Pancreas (tissue), 10 donors: ENCODE data around the gene JAM2. TPM values are rescaled to one million over a fixed set of nuclear protein-coding genes. Genes with fewer than 3 reads are reported as not detected.
A peak's percentile ranks its signal among the peaks of the same experiment; 100 is the strongest.

Experiments
- ATAC-seq, 4 donors: fragments of 200-7000 bp; cut with Tn5 transposase; one replicate each; pipeline versions ENCODE4 v1.8.0 to v1.9.1; 2020; ENCODE audit warnings: mild to moderate bottlenecking in 4 of 4, moderate library complexity in 4 of 4
- DNase-seq, 6 donors: peaks; one replicate each; pipeline ENCODE4 v3.0.0-alpha.2; 2020
- FAIRE-seq: peaks from 2 replicates; lab custom pipeline; 2012; peaks lifted over from hg19 to GRCh38; lab: Jason Lieb, UNC
- H3K27ac ChIP-seq, 4 donors: fragments of 200-600 bp; sonication (generic); 1 replicate in 3 of 4; 2 replicates in 1 of 4; pipeline versions ENCODE4 v1.5.0 to v1.8.0; 2020
- H3K27me3 ChIP-seq, 4 donors: fragments of 200-600 bp; one replicate each; pipeline ENCODE4 v1.8.0; 2021
- H3K36me3 ChIP-seq, 3 donors: fragments of 200-600 bp; sonication (generic) in 1 of 3; one replicate each; pipeline versions ENCODE4 v1.5.0 to v1.8.0; 2020 to 2021
- H3K4me1 ChIP-seq, 3 donors: fragments of 200-600 bp; one replicate each; pipeline ENCODE4 v1.8.0; 2021
- H3K4me3 ChIP-seq, 4 donors: fragments of 200-600 bp; sonication (generic) in 2 of 4; one replicate each; pipeline versions ENCODE4 v1.5.0 to v1.8.0; 2020 to 2021
- H3K9me3 ChIP-seq, 4 donors: fragments of 200-600 bp; one replicate each; pipeline ENCODE4 v1.8.0; 2021
- whole genome bisulfite sequencing, 2 donors: extraction: QIAGEN DNeasy Blood & Tissue Kit; methylation state at CpG; one replicate each; pipeline ENCODE4 v1.1.7; 2013; 5-methylcytosine and 5-hydroxymethylcytosine counted together
- intact Hi-C, 3 donors: fragments of 100-400 bp; cut with DNase I; formaldehyde crosslinking; loops; one replicate each; pipeline versions ENCODE4 v1.11.1 to v1.14.2; 2022
- polyA plus RNA-seq, 2 donors: library from polyadenylated mRNA; stranded (reverse); fragments of 200-250 nt; gene quantifications; one replicate each; pipeline ENCODE4 v1.2.3, GENCODE V29; 2013
- total RNA-seq, 6 donors: library from RNA; stranded (reverse); fragmentation: NEBNext Ultra II Directional in 4 of 6; extraction: Animal tissue kit (Norgen Biotek cat#: 25700) in 4 of 6; gene quantifications; one replicate each; pipeline versions ENCODE4 v1.2.1 to v1.2.4, GENCODE V29; 2021 to 2023
- TF ChIP-seq, protein P1 (sequence below), 4 donors: fragments of 200-600 bp; sonication (generic) in 3 of 4; IDR thresholded peaks; one replicate each; pipeline versions ENCODE4 v1.5.0 to v1.8.0; 2021; ENCODE audit warnings: antibody characterized with exemption in 4 of 4
- donor health status: healthy with polysubstance abuse.
- donor health status: DM: no; HTN: no; CAD: no; lungs with moderate emphysema.
- donor health status: DM: no; HTN: no; CAD: no.
- donor health status: control.
- donor health status: control.
- donor health status: Bipolar disorder and iron deficiency.
- donor health status: DM: yes; HTN: yes; CAD: no.
- donor health status: DM: no; HTN: no; CAD: no.
- donor health status: DM: no; HTN: no; CAD: no.
- donor health status: DM: yes; HTN: yes; CAD: no.

The JAM2 gene
- total and polyA plus RNA-seq, 8 donors: 1.4 to 8.5 (median 2.7) TPM

GRCh38 chr21:25733859-25734653, 95.0 kb downstream of the JAM2 start:
- Histone ChIP-seq H3K27me3 (no peaks in the 10 kb centered on the region), H3K4me3 (peak overlapping the region; percentile 68 to 91 (median 78)), H3K36me3 (peaks cover 0 to 8% (median under 1%) of the 10 kb centered on the region in 3 donors), H3K27ac (peak overlapping the region; percentile 96 to 99 (median 98)), H3K4me1 (peaks cover 4 to 33% (median 10%) of the 10 kb centered on the region in 3 donors), H3K9me3 (no peaks in the 10 kb centered on the region)
- DNase-seq (peak in 3 of 6 donors; percentile 12 to 78 (median 71)), ATAC-seq (peak in 3 of 4 donors; percentile 2 to 12 (median 9)), FAIRE-seq (no peak)
- intact Hi-C loops: no loop called here
- TF ChIP-seq, protein P1, sequence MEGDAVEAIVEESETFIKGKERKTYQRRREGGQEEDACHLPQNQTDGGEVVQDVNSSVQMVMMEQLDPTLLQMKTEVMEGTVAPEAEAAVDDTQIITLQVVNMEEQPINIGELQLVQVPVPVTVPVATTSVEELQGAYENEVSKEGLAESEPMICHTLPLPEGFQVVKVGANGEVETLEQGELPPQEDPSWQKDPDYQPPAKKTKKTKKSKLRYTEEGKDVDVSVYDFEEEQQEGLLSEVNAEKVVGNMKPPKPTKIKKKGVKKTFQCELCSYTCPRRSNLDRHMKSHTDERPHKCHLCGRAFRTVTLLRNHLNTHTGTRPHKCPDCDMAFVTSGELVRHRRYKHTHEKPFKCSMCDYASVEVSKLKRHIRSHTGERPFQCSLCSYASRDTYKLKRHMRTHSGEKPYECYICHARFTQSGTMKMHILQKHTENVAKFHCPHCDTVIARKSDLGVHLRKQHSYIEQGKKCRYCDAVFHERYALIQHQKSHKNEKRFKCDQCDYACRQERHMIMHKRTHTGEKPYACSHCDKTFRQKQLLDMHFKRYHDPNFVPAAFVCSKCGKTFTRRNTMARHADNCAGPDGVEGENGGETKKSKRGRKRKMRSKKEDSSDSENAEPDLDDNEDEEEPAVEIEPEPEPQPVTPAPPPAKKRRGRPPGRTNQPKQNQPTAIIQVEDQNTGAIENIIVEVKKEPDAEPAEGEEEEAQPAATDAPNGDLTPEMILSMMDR (IDR thresholded peaks at IDR 0.05): no peak
- WGBS, 2 donors: 1 to 2% methylated on average over 30 of the region's 30 CpGs

DNA sequence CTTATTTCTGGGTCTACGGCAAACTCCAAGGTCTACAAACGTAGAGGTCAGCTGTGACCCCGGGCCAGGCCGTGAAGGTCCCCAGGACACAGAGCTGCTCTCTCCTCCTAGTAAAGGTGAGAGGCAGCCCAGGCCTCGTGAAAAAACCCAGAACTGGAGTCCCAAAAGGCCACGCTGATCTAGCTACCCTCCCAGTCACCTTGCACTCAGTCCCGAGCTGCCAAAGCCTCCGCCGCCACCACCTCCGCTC, 95.5 kb downstream of the JAM2 start:
- DNase-seq: no peak
- Histone ChIP-seq H3K4me1 (peaks cover 4 to 33% (median 10%) of the 10 kb centered on the region in 3 donors), H3K27ac (peak overlapping the region; percentile 96 to 99 (median 98)), H3K27me3 (no peaks in the 10 kb centered on the region), H3K36me3 (peaks cover 0 to 3% (median 0%) of the 10 kb centered on the region in 3 donors), H3K4me3 (peak overlapping the region; percentile 68 to 91 (median 78)), H3K9me3 (no peaks in the 10 kb centered on the region)
- TF ChIP-seq, protein P1 (IDR thresholded peaks at IDR 0.05): no peak
- ATAC-seq: no peak
- intact Hi-C loops: no loop called here
- FAIRE-seq: no peak
- WGBS, 2 donors: 0 to 1% methylated on average over 9 to 10 of the region's 10 CpGs

DNA sequence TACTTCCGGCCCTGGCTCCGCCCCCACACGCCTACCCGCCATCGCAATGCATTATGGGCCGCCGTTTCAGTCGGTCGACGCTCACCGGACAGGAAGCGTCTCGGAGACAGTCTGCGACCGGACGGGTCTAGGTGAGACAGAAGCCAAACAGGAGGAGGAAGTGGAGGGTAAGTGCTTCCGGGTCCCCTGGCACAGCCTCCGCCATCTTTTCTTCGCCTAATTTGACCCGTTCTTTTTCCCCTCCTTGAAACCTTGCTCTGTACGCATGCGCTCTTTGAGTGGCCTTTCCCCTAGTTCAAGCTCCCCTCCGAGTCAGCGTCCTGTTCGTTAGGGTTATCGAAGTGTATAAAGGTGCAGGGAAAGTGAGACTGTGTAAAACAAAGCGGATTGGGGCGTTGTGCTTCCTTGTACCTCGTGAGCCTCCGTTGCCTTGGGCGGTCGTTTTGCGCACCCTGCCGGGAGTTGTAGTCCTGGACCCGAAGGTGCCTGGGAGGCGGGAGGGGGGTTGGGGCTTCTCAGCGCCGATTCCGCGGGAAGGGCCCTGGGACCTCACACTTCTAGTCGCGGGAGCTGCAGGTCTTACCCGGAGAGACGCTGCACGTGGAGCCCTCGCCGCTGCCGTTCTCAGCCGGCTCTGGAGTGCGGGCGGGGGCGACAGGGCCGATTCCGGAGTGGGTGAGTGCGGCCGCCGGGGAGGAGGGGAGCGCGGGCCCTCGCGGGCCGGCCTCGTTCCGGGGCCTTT, 96.0 kb downstream of the JAM2 start, which contains the start of the genes ATP5PF and GABPA:
Gene ATP5PF (minus strand): TSS at position 1 of the 742 bp plus-strand sequence. CDS start 5,110 bp downstream, outside the sequence.
Gene GABPA (plus strand): TSS at position 69 of the 742 bp plus-strand sequence. CDS start 6,627 bp downstream, outside the sequence.
- no peaks in the 10 kb centered on the region for H3K27me3 ChIP-seq
- DNase-seq (peak; percentile 95 to 97 (median 97)), ATAC-seq (peak; percentile 91 to 96 (median 92)), FAIRE-seq (peak; percentile 79)
- peak within 1 kb of the TSS; percentile 96 to 99 (median 98) for H3K27ac ChIP-seq
- H3K4me1 ChIP-seq: peaks cover 4 to 28% (median 10%) of the 10 kb centered on the region in 3 donors
- WGBS, 2 donors: 0% methylated on average over 58 to 64 of the region's 64 CpGs
- TF ChIP-seq, protein P1 (IDR thresholded peaks at IDR 0.05): no peak
- intact Hi-C loops: no loop called here
- H3K36me3 ChIP-seq: no peaks in the 10 kb centered on the region
- no peaks in the 10 kb centered on the region for H3K9me3 ChIP-seq
- peak within 1 kb of the TSS; percentile 68 to 91 (median 78) for H3K4me3 ChIP-seq

- no peaks in the 10 kb centered on the region for H3K27me3 ChIP-seq
- H3K9me3 ChIP-seq: no peaks in the 10 kb centered on the region
- H3K36me3 ChIP-seq: no peaks in the 10 kb centered on the region
- FAIRE-seq (no peak), ATAC-seq (peak; percentile 68 to 76 (median 72)), DNase-seq (peak in 4 of 6 donors; percentile 79 to 85 (median 83))
- H3K4me1 ChIP-seq: peaks cover 4 to 27% (median 10%) of the 10 kb centered on the region in 3 donors
- WGBS, 2 donors: 0% methylated on average over 27 to 46 of the region's 48 CpGs
- peak overlapping the region; percentile 68 to 91 (median 78) for H3K4me3 ChIP-seq
- intact Hi-C loops: no loop called here
- TF ChIP-seq, protein P1 (IDR thresholded peaks at IDR 0.05): no peak
- H3K27ac ChIP-seq: peak overlapping the region; percentile 96 to 99 (median 98)
Measured at GRCh38 chr21:25735646-25736597, 96.9 kb downstream of the JAM2 start.
